Stimulated activated CD8-positive, alpha-beta memory T cell treated with anti-CD3 and anti-CD28 coated beads, Interleukin-2, amount 100 ng/mL, for 1 hour (primary cell): ENCODE results near the gene MT1G.
"Not testable (repeated sequence)": the region's sequence is repeated elsewhere in the genome, so short reads cannot be mapped to it uniquely, and the experiment has no call there.

ENCODE experiments used
- DNase-seq, 2 donors: peaks; one replicate each; pipeline ENCODE4 v3.0.0-alpha.2; 2020; ENCODE audit warnings: low read depth in 2 of 2

Gene MT1G

GRCh38 chr16:56665286-56666261, 2.3 kb downstream of the MT1G start:
- not testable (repeated sequence) for DNase-seq

- DNase-seq: no peak
Observed at GRCh38 chr16:56664506-56664905, 3.4 kb downstream of the MT1G start.

GRCh38 chr16:56662357-56663354, 5.2 kb downstream of the MT1G start:
- DNase-seq: no peak

GRCh38 chr16:56658327-56658875, 9.5 kb downstream of the MT1G start:
- no peak for DNase-seq

GRCh38 chr16:56657555-56658326, 10.1 kb downstream of the MT1G start, which contains the start of gene MT1F:
Gene MT1F (plus strand): TSS chr16:56657959. CDS start chr16:56658059, 100 bp downstream.
- DNase-seq: peak; percentile 37 to 55

- DNase-seq: no peak
Observed at GRCh38 chr16:56653218-56653617, 14.6 kb downstream of the MT1G start.

GRCh38 chr16:56652600-56652999, 15.3 kb downstream of the MT1G start:
- DNase-seq: no peak

- no peak for DNase-seq
Observed at GRCh38 chr16:56651586-56651985, 16.3 kb downstream of the MT1G start, which contains the start of gene MT1B. Gene MT1B (plus strand): TSS chr16:56651886. CDS start chr16:56651954, 68 bp downstream.

- DNase-seq: no peak
Observed at GRCh38 chr16:56649820-56650219, 18.0 kb downstream of the MT1G start.

DNA sequence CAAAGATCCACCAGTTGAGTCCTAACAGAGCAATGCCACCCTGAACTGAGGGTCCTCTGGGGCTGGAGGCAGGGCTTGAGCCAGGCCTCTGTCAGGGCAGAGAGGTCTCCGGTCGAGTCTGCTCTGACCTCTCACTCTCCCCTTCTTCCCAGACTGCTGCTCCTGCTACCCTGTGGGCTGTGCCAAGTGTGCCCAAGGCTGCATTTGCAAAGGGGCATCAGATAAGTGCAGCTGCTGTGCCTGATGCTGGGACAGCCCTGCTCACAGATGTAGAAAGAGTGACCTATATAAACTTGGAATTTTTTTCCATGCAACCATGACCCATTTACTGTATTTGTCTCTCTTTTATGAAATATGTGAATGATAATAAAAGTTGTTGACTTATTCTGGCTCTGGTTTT, 18.6 kb downstream of the MT1G start:
- no peak for DNase-seq

- DNase-seq: no peak
Observed at GRCh38 chr16:56647641-56648431, 20.0 kb downstream of the MT1G start.

GRCh38 chr16:56645838-56646237, 22.0 kb downstream of the MT1G start:
- no peak for DNase-seq

DNA sequence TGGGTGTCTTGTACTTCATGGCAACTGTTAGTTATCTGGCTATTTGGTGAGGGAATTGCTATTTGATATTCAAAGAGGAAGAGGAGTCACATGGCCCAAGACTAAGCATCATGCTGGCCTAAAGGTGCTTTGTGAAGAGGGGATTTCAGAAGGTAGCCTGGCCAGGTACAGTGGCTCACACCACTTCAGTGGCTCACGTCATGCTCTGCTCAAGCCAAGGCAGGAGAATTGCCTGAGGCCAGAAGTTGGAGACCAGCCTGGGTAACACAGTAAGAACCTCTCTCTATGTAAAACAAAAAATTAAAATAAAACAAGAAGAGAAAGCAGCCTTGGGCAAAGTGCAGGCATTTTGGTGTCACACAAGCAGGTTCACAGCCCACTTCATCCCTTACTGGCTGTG, 22.6 kb downstream of the MT1G start:
- no peak for DNase-seq

- DNase-seq: no peak
Observed at GRCh38 chr16:56643833-56644232, 24.0 kb downstream of the MT1G start.

GRCh38 chr16:56643080-56643778, 24.6 kb downstream of the MT1G start:
- peak; percentile 46 to 56 for DNase-seq

- DNase-seq: no peak
Observed at GRCh38 chr16:56641166-56641565, 26.7 kb downstream of the MT1G start.

GRCh38 chr16:56640076-56640475, 27.8 kb downstream of the MT1G start:
- DNase-seq: no peak

DNA sequence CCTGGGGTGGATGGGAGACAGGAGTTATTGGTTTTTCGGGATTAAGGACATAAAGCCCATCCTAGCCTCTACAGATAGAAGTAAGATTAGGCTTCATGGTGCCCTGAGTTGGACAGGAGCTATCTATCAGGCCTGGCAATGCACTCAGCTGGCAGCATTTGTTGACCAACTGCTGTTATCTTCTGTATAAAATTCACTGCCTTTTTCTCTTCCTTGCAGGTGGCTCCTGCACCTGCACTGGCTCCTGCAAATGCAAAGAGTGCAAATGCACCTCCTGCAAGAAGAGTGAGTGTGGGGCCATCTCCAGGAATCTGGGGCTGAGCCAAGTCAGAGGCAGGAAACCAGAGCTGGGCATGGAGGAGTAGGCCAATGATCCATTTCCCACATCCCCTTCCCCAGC, 28.8 kb downstream of the MT1G start:
- DNase-seq: no peak
